ENCODE measurements around the gene MPV17.

DNA sequence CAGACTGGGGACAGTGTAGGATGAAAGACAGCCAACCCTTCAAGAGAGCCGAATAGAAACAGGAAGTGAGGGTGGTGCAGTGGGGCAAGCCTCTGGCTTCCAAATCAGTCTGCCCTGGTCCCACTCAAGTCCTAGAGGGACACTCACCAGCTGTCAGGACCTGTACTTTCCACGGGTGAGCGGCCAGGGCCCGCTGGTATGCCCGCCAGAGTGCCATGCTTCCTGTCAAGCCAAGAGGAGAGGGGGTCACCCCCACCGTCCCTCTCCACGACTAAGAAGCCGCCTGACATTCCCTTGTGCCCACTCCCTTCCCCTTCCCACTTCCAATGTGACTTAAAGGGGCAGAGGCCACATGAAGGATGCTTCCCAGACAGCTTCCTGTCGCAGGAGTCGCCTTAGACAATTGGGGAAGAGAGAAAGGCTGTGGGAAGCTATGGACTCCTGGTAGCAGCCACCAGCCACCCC is 564 bp downstream of the MPV17 start:
- TF ChIP-seq, protein P1, sequence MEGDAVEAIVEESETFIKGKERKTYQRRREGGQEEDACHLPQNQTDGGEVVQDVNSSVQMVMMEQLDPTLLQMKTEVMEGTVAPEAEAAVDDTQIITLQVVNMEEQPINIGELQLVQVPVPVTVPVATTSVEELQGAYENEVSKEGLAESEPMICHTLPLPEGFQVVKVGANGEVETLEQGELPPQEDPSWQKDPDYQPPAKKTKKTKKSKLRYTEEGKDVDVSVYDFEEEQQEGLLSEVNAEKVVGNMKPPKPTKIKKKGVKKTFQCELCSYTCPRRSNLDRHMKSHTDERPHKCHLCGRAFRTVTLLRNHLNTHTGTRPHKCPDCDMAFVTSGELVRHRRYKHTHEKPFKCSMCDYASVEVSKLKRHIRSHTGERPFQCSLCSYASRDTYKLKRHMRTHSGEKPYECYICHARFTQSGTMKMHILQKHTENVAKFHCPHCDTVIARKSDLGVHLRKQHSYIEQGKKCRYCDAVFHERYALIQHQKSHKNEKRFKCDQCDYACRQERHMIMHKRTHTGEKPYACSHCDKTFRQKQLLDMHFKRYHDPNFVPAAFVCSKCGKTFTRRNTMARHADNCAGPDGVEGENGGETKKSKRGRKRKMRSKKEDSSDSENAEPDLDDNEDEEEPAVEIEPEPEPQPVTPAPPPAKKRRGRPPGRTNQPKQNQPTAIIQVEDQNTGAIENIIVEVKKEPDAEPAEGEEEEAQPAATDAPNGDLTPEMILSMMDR (IDR thresholded peaks at IDR 0.05), result no peak
- TF ChIP-seq CBFB (CRISPR knock-in tag; IDR thresholded peaks at IDR 0.05; ENCODE audit: low read depth) (no peak), FOXJ3 (CRISPR knock-in tag; IDR thresholded peaks at IDR 0.05; ENCODE audit: borderline replicate concordance) (no peak)
- TF ChIP-seq, protein P2, sequence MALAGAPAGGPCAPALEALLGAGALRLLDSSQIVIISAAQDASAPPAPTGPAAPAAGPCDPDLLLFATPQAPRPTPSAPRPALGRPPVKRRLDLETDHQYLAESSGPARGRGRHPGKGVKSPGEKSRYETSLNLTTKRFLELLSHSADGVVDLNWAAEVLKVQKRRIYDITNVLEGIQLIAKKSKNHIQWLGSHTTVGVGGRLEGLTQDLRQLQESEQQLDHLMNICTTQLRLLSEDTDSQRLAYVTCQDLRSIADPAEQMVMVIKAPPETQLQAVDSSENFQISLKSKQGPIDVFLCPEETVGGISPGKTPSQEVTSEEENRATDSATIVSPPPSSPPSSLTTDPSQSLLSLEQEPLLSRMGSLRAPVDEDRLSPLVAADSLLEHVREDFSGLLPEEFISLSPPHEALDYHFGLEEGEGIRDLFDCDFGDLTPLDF (CRISPR knock-in tag; IDR thresholded peaks at IDR 0.05), result no peak
